ENCODE results near the gene SART3.
"Not testable (repeated sequence)": the region's sequence is repeated elsewhere in the genome, so short reads cannot be mapped to it uniquely, and the experiment has no call there.

SART3 gene

DNA sequence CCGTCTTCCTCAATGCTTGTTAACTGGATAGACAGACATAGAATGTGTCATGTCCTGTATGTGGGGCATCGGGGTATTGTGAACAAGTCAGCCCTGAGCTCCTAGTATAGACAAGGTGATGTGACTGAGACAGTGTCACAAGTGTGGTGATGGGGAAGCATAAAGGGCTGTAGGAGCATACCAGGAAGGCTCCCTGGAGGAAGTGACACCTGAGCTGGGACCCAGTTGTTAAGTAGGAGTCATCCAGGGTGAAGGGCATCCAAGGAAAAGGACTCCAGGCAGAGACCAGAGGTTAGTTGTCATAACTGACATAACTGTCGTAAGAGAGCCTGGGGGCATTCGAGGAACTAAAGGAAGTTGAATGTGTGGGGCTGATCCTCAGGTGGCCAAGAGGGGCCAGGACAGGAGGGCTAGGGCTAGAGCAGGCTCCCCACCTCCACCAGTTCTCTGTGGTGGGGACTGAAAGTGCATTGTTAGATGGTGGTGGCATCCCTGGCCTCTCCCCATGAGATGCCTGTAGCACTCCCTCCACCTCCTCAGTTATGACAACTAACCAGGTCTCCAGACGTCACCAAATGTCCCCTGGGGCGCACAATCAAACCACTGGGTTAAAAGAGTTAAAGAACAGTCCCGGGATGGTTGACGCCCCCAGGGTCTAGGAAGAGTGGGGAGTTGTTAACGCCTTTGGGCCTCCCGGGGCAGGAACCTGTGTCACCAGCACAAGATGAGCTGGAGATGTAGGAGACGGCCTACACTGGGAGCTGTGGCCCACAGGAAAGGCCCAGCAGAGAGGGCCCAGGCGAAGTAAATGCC lies 43.5 kb downstream of the SART3 start:
- no peak for DNase-seq

DNA sequence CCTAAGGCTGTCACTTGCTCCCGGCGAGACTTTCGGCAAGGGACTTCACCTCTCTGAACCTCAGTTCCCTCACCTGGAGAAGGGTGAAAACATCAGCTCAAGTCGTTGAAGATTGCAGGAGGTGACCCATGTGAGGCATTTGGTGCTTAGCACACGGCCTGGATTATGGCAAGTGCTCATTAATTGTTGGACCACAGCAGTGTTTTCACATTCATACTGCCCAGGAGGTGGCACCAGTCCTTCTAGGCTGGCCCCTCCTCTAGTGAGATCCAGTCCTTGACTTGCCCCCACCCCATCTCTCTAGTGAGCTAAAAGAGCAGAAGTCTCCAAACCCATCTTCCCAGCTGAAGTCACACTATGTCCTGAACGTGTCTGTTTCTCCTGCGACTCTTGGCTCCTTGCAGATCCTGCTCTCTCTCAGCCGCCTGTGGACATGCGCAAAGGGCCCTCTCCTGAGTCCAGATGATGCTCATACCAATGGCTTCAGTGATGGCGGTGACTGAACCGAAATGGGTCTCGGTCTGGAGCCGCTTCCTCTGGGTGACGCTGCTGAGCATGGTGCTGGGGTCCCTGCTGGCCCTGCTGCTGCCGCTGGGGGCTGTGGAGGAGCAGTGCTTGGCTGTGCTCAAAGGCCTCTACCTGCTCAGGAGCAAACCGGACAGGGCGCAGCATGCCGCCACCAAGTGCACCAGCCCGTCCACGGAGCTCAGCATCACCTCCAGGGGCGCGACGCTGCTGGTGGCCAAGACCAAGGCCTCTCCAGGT lies 44.3 kb downstream of the SART3 start:
- DNase-seq, result no peak

- no peak for DNase-seq
Observed at GRCh38 chr12:108515916-108516315, 45.1 kb downstream of the SART3 start.

DNA sequence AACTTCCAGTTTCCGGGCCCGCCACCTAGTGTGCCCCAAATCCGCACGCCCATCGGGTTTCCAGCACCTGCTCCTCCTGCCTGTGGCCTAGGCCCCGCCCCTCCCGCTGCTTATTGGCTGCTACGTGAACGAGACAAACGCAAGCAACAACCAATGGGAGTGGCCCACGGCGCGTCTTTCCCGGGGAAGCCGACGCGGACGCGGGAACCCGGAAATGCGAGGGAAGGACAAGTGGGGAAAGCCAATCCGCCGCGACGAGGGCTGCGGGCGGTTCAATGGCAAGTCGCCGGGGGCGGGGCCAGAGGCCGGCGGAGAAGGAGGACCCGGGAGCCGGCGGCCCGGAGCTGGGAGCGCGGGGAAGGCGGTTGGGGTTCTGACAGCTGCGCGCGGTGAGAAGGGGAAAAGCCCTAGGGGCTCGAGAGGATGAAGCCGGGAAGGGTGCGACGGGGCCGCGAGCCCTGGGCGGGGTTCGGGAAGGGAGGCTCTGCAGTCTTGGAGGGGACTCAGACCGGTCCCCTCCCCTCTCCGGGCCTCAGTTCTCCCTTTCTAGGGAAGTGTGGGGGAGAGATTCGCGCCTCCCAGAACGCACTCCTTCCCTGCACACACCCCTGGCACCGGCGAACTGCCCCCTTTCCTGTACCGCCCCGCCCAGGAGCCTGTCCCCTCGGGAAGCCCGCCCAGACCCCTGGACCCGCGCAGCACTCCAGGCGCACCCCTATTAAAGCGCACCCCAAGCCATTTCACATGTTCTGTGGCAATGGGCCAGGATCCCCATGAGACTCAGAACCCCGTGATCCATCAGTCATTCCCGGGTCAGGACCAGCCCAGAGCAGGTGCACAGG lies 45.8 kb downstream of the SART3 start, which contains the start of gene FICD:
FICD (plus strand) TSS at position 305 of the 842 bp plus-strand sequence. CDS start 1,696 bp downstream, outside the sequence.
- peak; percentile 98 for DNase-seq

DNA sequence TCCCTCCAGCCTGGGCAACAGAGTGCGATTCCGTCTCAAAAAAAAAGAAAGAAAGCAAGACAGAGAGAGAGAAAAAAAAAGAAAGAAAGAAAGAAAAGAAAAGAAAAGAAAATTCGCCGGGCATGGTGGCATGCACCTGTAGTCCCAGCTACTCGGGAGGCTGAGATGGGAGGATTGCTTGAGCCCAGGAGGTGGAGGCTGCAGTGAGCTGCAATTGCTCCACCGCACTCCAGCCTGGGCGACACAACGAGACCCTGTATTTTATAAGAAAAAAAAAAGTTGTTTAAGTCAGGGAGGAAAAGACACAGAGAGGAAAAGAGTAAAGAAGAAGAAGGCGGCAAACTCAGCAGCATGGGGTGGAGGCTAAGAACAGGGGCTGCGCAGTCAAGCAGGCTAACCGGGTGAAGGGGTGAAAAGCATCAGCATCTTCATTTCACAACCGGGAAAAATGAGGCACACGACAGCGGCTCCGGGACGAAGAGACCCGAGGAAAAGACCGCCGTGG lies 46.5 kb downstream of the SART3 start:
- no peak for DNase-seq

GRCh38 chr12:108511633-108512540 lies 49.1 kb downstream of the SART3 start:
- DNase-seq, result peak; percentile 81

- no peak for DNase-seq
Observed at GRCh38 chr12:108510836-108511235, 50.1 kb downstream of the SART3 start.

- no peak for DNase-seq
Observed at GRCh38 chr12:108509806-108510205, 51.2 kb downstream of the SART3 start.

DNA sequence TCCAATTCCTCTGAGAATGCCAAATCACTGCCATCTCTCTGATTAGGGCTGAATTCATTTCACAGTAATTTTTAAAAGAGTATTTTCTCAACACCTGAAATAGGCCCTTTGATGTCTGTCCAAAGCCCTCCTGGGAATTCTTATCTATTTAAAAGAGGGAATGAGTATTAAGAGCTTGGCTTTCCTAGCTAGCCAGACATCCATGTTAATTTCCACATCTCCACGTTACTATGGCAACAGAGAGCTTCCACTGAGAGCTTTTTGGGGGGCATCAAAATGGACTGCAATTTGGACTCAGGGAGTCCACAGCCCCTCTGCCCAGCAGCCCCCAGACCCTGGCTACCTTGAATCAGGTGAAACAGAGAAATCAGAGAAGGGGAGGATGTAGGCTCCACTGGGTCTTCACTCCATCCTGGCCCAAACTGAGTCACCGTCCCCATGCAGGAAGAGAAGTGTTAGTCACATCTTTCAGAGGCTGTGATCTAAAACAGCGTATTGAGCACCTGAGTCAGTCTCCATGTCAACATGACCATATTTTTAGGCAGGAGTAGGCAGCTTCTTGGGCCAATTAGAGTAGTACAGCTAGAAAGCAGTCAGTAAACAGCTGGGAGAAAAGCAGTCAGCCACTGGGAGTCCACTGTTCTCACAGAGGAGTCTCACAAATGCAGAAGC lies 52.9 kb downstream of the SART3 start:
- no peak for DNase-seq

DNA sequence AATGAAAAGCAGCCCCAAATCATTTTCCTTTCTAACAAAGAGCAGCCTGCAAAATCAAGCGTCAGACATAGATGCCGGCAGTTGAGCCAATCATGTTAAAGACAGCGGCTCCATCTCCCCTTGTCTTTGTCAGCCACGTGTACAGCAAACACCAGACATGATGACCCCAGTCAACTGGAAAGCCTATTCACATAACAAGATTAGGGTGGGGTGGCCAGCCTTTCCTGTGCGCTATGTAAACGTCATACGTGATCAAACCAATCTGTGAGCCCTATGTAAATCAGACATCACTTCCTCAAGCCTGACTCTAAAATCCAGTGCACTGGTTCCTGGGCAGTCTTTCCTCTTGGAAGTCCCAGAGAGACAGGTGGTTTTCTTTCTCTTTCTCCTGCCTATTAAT lies 55.8 kb downstream of the SART3 start:
- no peak for DNase-seq

DNA sequence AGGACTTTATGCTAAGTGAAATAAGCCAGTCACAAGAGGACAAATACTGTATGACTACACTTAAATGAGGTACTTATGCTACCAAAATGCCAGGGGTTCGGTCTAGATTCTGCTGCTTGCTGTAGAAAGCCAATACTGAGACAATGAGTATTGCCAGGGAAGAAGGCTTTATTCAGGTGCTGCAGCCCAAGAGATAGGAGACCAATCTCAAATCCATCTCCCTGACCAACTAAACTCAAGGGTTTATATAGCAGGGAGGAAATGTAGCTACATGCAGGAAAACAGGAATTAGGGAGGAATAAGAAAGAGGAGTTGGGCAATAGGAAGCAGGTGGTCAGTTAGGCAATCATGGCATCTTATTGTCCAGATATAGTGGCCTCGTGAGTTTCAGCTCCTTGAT lies 58.1 kb downstream of the SART3 start:
- no peak for DNase-seq

GRCh38 chr12:108498136-108498535 lies 62.8 kb downstream of the SART3 start:
- DNase-seq, result no peak

DNA sequence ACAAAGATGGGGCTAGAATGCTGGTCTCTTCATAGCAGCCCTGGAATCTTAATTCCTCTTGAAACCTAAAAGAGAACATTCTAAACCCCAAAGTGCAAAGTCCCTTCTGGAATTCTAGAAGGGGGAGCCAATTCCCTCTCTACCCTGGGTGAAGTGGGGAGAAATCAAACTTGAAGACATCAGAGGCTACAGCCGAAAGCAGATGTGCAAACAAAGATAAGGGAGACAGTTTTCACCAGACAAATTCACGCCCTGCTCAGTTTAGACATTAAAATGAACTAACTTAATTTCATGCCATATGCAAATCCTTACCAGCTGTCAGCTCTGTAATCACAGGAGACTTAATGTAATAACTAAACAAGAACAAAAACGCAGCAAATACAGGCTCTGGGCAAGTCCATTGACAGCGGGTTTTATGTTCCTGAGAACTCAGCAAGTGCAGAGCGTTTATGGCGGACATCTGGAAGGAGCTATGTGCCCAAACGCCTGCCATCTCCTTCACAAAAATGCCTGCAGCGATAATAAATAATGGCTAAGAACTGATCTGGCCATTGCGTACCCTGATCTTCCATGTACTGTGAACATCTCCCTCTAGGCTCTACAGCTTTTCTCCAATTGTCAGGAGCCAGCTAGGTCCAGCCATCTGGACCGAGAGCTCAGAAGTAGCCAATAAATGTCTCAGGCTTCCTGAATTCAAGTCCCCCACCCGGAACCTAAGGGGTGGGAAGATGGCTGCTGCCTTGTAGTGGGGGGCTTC lies 65.0 kb downstream of the SART3 start:
- no peak for DNase-seq

DNA sequence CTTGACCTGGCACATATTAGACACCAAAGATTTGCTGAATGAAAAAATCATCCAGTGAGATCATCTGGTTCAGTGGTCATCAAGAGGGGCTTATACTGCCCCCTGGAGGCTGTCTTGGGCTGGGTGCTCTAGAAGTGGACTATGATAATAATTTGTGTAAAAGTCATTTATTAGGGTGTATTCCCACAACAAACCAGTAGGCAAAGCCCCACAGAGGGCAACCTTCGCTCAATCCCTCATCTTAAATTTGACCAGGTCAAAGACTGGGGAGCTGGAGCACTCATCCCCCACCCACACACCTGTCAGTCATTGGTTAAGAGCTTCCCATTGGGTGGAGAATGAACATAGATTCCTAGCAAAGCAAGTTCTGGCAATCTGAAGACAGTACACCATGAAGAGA lies 65.9 kb downstream of the SART3 start:
- DNase-seq, result peak; percentile 38

GRCh38 chr12:108491256-108491655 lies 69.7 kb downstream of the SART3 start:
- DNase-seq, result no peak

DNA sequence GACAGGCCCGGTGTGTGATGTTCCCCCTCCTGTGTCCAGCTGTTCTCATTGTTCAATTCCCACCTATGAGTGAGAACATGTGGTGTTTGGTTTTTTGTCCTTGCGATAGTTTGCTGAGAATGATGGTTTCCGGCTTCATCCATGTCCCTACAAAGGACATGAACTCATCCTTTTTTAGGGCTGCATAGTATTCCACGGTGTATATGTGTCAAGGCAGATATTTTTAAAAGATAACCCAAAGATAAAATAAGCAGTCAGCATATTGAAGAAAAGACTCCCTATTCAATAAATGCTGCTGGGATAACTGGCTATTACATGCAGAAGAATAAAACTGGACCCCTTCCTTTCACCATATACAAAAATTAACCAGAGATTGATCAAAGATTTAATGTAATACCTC lies 73.9 kb downstream of the SART3 start:
- not testable (repeated sequence) for DNase-seq

GRCh38 chr12:108485371-108485770 lies 75.6 kb downstream of the SART3 start:
- not testable (repeated sequence) for DNase-seq

- no peak for DNase-seq
Observed at GRCh38 chr12:108484845-108485244, 76.1 kb downstream of the SART3 start.

GRCh38 chr12:108484431-108484830 lies 76.5 kb downstream of the SART3 start:
- no peak for DNase-seq

All from CD4-positive, alpha-beta T cell treated with Interleukin-17A for 1 hour (primary cell).